IMR-90 (cell line): ENCODE data around the gene AUTS2. TPM values are rescaled to one million over a fixed set of nuclear protein-coding genes. Genes with fewer than 3 reads are reported as not detected.

Experiments used
- ATAC-seq: fragments of 200-7000 bp; cut with Tn5 transposase; 2 replicates; pipeline ENCODE4 v1.9.1; 2020; ENCODE audit warnings: low read depth, mild to moderate bottlenecking, moderate library complexity
- BruUV-seq: library from RNA; stranded (reverse); fragments of 400-500 nt; replicated peaks from 2 replicates; lab custom pipeline; 2021; lab: Mats Ljungman, UMichigan
- CTCF ChIA-PET: fragments of 300-600 bp; formaldehyde crosslinking; extraction: SDS; loops from one replicate; lab custom pipeline; 2021; ENCODE audit warnings: antibody characterized with exemption; lab: Yijun Ruan, JAX
- POLR2A ChIA-PET: fragments of 300-600 bp; sonication (Branson Sonifier 250); formaldehyde crosslinking; loops from one replicate; lab custom pipeline; 2022; ENCODE audit warnings: antibody characterized with exemption; ENCODE audit not compliant: unreplicated experiment; lab: Charles Lee
- DNase-seq: peaks from one replicate; pipeline ENCODE4 v3.0.0; 2013
- H2AFZ ChIP-seq: replicated peaks from 2 replicates; pipeline ENCODE3; 2013; ENCODE audit warnings: low read length, mild to moderate bottlenecking; ENCODE audit not compliant: poor library complexity
- H2AK5ac ChIP-seq: 2 replicates; pipeline ENCODE4 v1.6.1; 2013; ENCODE audit warnings: low read depth, low read length, inconsistent platforms
- H2AK9ac ChIP-seq: replicated peaks from 2 replicates; pipeline ENCODE3; 2013; ENCODE audit warnings: mild to moderate bottlenecking, low read depth, low read length, moderate library complexity; ENCODE audit not compliant: poor library complexity
- H2BK120ac ChIP-seq: 2 replicates; pipeline ENCODE4 v1.6.1; 2013; ENCODE audit warnings: low read depth, low read length, inconsistent platforms
- H2BK15ac ChIP-seq: 3 replicates; pipeline ENCODE4 v1.6.1; 2013; ENCODE audit warnings: low read depth, low read length, inconsistent platforms
- H2BK20ac ChIP-seq: 2 replicates; pipeline ENCODE4 v1.6.1; 2013; ENCODE audit warnings: low read depth, mild to moderate bottlenecking, inconsistent platforms, low read length, moderate library complexity
- H2BK5ac ChIP-seq: 2 replicates; pipeline ENCODE4 v1.6.1; 2013; ENCODE audit warnings: mild to moderate bottlenecking, low read depth, low read length, inconsistent platforms; ENCODE audit not compliant: poor library complexity, severe bottlenecking
- H3K14ac ChIP-seq: replicated peaks from 2 replicates; pipeline ENCODE4 v1.6.1; 2013; ENCODE audit warnings: low read depth, low read length, inconsistent platforms
- H3K18ac ChIP-seq: 2 replicates; pipeline ENCODE4 v1.6.1; 2013; ENCODE audit warnings: low read depth, low read length, control low read depth
- H3K23ac ChIP-seq: 2 replicates; pipeline ENCODE4 v1.6.1; 2013; ENCODE audit warnings: low read depth, low read length, inconsistent platforms
- H3K27ac ChIP-seq: 2 replicates; pipeline ENCODE4 v1.5.1; 2013; ENCODE audit warnings: mild to moderate bottlenecking, control low read depth, low read length; ENCODE audit not compliant: insufficient read depth
- H3K27me3 ChIP-seq: 2 replicates; pipeline ENCODE4 v1.6.1; 2013; ENCODE audit warnings: low read length; ENCODE audit not compliant: control insufficient read depth, insufficient read depth
- H3K36me3 ChIP-seq: 2 replicates; pipeline ENCODE4 v1.6.1; 2013; ENCODE audit warnings: low read length, mixed read lengths; ENCODE audit not compliant: control insufficient read depth, insufficient read depth
- H3K4ac ChIP-seq: 2 replicates; pipeline ENCODE4 v1.6.1; 2013; ENCODE audit warnings: low read depth, low read length, inconsistent platforms
- H3K4me1 ChIP-seq: 2 replicates; pipeline ENCODE4 v1.6.1; 2013; ENCODE audit warnings: low read length, mixed read lengths; ENCODE audit not compliant: control insufficient read depth, insufficient read depth
- H3K4me2 ChIP-seq: 2 replicates; pipeline ENCODE4 v1.6.1; 2013; ENCODE audit warnings: low read depth, mild to moderate bottlenecking, control low read depth, low read length, moderate library complexity
- H3K4me3 ChIP-seq: 2 replicates; pipeline ENCODE4 v1.5.1; 2013; ENCODE audit warnings: low read depth, mild to moderate bottlenecking, control low read depth, low read length, moderate library complexity; ENCODE audit not compliant: insufficient read depth
- H3K56ac ChIP-seq: 2 replicates; pipeline ENCODE4 v1.6.1; 2013; ENCODE audit warnings: low read length, inconsistent platforms; ENCODE audit not compliant: insufficient read depth; ENCODE audit errors: extremely low read depth
- H3K79me1 ChIP-seq, 2 experiments: 2 replicates each; pipeline ENCODE4 v1.6.1; 2013; ENCODE audit warnings: low read length in 2 of 2, inconsistent platforms in 1 of 2, low read depth in 1 of 2
- H3K9ac ChIP-seq: 2 replicates; pipeline ENCODE4 v1.6.1; 2013; ENCODE audit warnings: low read depth, low read length, control low read depth
- H3K9me1 ChIP-seq: 2 replicates; pipeline ENCODE4 v1.6.1; 2013; ENCODE audit warnings: low read length, inconsistent platforms; ENCODE audit not compliant: insufficient read depth
- H3K9me3 ChIP-seq: 2 replicates; pipeline ENCODE4 v1.6.1; 2013; ENCODE audit warnings: low read length; ENCODE audit not compliant: control insufficient read depth, insufficient read depth
- H4K20me1 ChIP-seq: 2 replicates; pipeline ENCODE4 v1.6.1; 2013; ENCODE audit warnings: low read length, inconsistent platforms; ENCODE audit not compliant: insufficient read depth
- H4K5ac ChIP-seq: 2 replicates; pipeline ENCODE4 v1.6.1; 2013; ENCODE audit warnings: mild to moderate bottlenecking, low read depth, low read length, control low read depth
- H4K8ac ChIP-seq, 2 experiments: 2 replicates each; pipeline ENCODE4 v1.6.1; 2013; ENCODE audit warnings: low read depth in 2 of 2, low read length in 2 of 2, control low read depth in 1 of 2, inconsistent platforms in 1 of 2
- H4K91ac ChIP-seq: 2 replicates; pipeline ENCODE4 v1.6.1; 2013; ENCODE audit warnings: low read depth, low read length, inconsistent platforms; ENCODE audit not compliant: insufficient read depth
- CEBPB ChIP-seq: IDR thresholded peaks from 2 replicates; pipeline ENCODE4 v1.6.1; 2012; ENCODE audit warnings: low read depth, low read length, improper control_type of control experiment
- CHD1 ChIP-seq: IDR thresholded peaks from 2 replicates; pipeline ENCODE4 v1.6.1; 2012; ENCODE audit warnings: low read depth, low read length, improper control_type of control experiment
- MAFK ChIP-seq: IDR thresholded peaks from 2 replicates; pipeline ENCODE4 v1.6.1; 2012; ENCODE audit warnings: low read depth, low read length, improper control_type of control experiment
- MAZ ChIP-seq: IDR thresholded peaks from 2 replicates; pipeline ENCODE4 v1.6.1; 2012; ENCODE audit warnings: low read depth, mild to moderate bottlenecking, low read length, improper control_type of control experiment, moderate library complexity, borderline replicate concordance
- NFE2L2 ChIP-seq: fragments of 150-350 bp; IDR thresholded peaks from 2 replicates; pipeline ENCODE4 v1.6.1; 2016; ENCODE audit warnings: low read depth, mild to moderate bottlenecking, low read length
- POLR2A ChIP-seq: IDR thresholded peaks from 2 replicates; pipeline ENCODE4 v1.6.1; 2012; ENCODE audit warnings: mild to moderate bottlenecking, low read depth, low read length
- RAD21 ChIP-seq: IDR thresholded peaks from 2 replicates; pipeline ENCODE4 v1.6.1; 2012; ENCODE audit warnings: low read length, improper control_type of control experiment
- RCOR1 ChIP-seq: IDR thresholded peaks from 2 replicates; pipeline ENCODE4 v1.6.1; 2012; ENCODE audit warnings: mild to moderate bottlenecking, low read length, improper control_type of control experiment; ENCODE audit not compliant: insufficient replicate concordance
- SMC3 ChIP-seq: fragments of 150-350 bp; IDR thresholded peaks from 2 replicates; pipeline ENCODE4 v1.6.1; 2016; ENCODE audit warnings: low read depth, mild to moderate bottlenecking, antibody characterized with exemption, low read length, moderate library complexity
- WGBS, 2 experiments: methylation state at CpG; one replicate each; pipeline versions ENCODE4 v1.1.5 to v1.1.7; 2013; ENCODE audit warnings: missing lambda C conversion rate in 2 of 2; ENCODE audit not compliant: insufficient read length in 1 of 2; ENCODE audit errors: extremely low coverage in 2 of 2; 5-methylcytosine and 5-hydroxymethylcytosine counted together
- dilution Hi-C: fragments of 300-500 bp; cut with HindIII; formaldehyde crosslinking; loops from one replicate; pipeline ENCODE4 v1.14.3; 2018; ENCODE audit warnings: low sequenced_read_pairs; ENCODE audit not compliant: unreplicated experiment
- in situ Hi-C: fragments of 300-500 bp; cut with MboI; formaldehyde crosslinking; loops from 3 replicates; pipeline ENCODE4 v1.14.3; 2019; ENCODE audit warnings: low sequenced_read_pairs, inconsistent platforms, mixed read lengths
- intact Hi-C: fragments of 100-400 bp; cut with micrococcal nuclease; formaldehyde crosslinking; loops from 2 replicates; pipeline ENCODE4 v1.10.0; 2022
- polyA plus RNA-seq, 3 experiments: library from polyadenylated mRNA; depleted of rRNA; stranded (reverse); fragments of >200 nt; gene quantifications; 2 replicates each; pipeline ENCODE4 v1.2.3, GENCODE V29; 2012; ENCODE audit warnings: low replicate concordance in 1 of 3
- total RNA-seq: library from RNA; depleted of rRNA; stranded (reverse); fragments of >200 nt; gene quantifications from 2 replicates; pipeline ENCODE4 v1.2.3, GENCODE V29; 2012
- TF ChIP-seq, protein P1 (sequence below): fragments of 150-350 bp; IDR thresholded peaks from 2 replicates; pipeline ENCODE4 v1.6.1; 2016; ENCODE audit warnings: low read depth, mild to moderate bottlenecking, low read length, moderate library complexity, borderline replicate concordance
- TF ChIP-seq, protein P2 (sequence below): fragments of 150-350 bp; IDR thresholded peaks from 2 replicates; pipeline ENCODE4 v1.6.1; 2017; ENCODE audit warnings: mild to moderate bottlenecking, antibody characterized with exemption, low read length, low read depth
- TF ChIP-seq, protein P3 (sequence below): conservative IDR thresholded peaks from 2 replicates; pipeline ENCODE4 v1.5.1; 2012; ENCODE audit warnings: mild to moderate bottlenecking, low read depth, low read length, improper control_type of control experiment

The AUTS2 gene
- total and polyA plus RNA-seq, 2 of the 4 experiments (the other 2 are of a cell fraction): 0.90 to 3.0 TPM

DNA sequence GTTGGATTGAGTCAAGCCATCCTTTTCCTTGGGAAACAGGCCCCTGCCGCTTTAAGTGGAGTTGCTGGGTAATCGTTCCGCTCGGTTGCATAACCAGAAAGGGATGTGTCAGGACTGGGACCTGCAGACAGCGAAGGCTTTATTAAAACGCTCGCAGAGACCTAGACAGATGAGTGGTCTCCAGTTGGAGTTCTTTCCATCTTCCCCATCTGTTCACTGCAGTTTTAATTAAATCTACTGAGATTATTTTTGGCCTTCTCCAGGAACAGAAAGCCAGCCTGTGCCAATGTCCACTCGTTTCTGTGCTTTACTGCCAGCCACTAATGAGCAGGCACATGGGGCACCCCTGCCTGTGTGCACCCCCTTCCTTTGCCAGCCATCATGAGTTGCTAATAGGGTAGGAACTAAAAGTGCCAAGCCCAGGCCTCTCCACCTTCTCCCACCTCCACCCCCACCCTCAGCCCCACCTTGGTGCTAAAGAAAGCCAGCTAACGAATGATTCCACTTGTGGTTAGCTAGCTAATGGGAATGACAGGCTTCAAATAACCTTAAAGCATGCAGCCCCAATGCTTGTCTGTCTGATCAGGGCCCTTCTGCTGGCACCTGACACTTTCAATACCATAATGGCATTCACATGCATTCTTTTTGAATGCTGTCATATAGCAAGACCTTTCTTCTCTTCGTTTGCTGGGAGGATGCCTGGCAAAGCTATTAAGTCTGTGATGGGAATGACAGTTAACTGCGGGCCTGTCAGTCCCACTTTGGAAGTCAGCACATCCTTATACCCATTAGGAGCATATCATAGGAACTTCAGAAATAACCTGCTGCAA is 976.9 kb downstream of the AUTS2 start:
- H4K8ac ChIP-seq: no peak overlapping the region
- no peak overlapping the region for H3K27ac ChIP-seq
- ChIA-PET POLR2A (no interaction called here), CTCF (no interaction called here)
- H3K9ac ChIP-seq: no peak overlapping the region
- DNase-seq: no peak
- no peaks in the 10 kb centered on the region for H3K9me3 ChIP-seq
- no peaks in the 10 kb centered on the region for H3K9me1 ChIP-seq
- no TSS peak for BruUV-seq
- no peak overlapping the region for H4K91ac ChIP-seq
- H4K5ac ChIP-seq: no peak overlapping the region
- no peaks in the 10 kb centered on the region for H3K27me3 ChIP-seq
- no peak overlapping the region for H2BK20ac ChIP-seq
- no peak overlapping the region for H2BK15ac ChIP-seq
- intact Hi-C loops (no loop called here), in situ Hi-C loops (no loop called here), dilution Hi-C loops (no loop called here)
- no peak overlapping the region for H3K4ac ChIP-seq
- no peaks in the 10 kb centered on the region for H3K36me3 ChIP-seq
- H3K79me1 ChIP-seq: no peaks in the 10 kb centered on the region
- no CpG with 5 or more reads among the region's 11 CpGs for WGBS, 2 experiments
- no peak overlapping the region for H3K56ac ChIP-seq
- no peaks in the 10 kb centered on the region for H4K20me1 ChIP-seq
- H3K4me3 ChIP-seq: no peak overlapping the region
- no peak overlapping the region for H2BK5ac ChIP-seq
- no peak overlapping the region for H2AFZ ChIP-seq
- no peak overlapping the region for H2AK9ac ChIP-seq
- no peaks in the 10 kb centered on the region for H3K4me1 ChIP-seq
- H2AK5ac ChIP-seq: no peak overlapping the region
- no peak overlapping the region for H3K4me2 ChIP-seq
- TF ChIP-seq, protein P1, sequence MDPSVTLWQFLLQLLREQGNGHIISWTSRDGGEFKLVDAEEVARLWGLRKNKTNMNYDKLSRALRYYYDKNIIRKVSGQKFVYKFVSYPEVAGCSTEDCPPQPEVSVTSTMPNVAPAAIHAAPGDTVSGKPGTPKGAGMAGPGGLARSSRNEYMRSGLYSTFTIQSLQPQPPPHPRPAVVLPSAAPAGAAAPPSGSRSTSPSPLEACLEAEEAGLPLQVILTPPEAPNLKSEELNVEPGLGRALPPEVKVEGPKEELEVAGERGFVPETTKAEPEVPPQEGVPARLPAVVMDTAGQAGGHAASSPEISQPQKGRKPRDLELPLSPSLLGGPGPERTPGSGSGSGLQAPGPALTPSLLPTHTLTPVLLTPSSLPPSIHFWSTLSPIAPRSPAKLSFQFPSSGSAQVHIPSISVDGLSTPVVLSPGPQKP: no peak
- TF ChIP-seq NFE2L2 (no peak), CHD1 (no peak), MAZ (no peak), RCOR1 (no peak), SMC3 (no peak), MAFK (no peak), CEBPB (no peak), RAD21 (no peak), POLR2A (no peak)
- TF ChIP-seq, protein P2, sequence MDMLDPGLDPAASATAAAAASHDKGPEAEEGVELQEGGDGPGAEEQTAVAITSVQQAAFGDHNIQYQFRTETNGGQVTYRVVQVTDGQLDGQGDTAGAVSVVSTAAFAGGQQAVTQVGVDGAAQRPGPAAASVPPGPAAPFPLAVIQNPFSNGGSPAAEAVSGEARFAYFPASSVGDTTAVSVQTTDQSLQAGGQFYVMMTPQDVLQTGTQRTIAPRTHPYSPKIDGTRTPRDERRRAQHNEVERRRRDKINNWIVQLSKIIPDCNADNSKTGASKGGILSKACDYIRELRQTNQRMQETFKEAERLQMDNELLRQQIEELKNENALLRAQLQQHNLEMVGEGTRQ: no peak
- TF ChIP-seq, protein P3, sequence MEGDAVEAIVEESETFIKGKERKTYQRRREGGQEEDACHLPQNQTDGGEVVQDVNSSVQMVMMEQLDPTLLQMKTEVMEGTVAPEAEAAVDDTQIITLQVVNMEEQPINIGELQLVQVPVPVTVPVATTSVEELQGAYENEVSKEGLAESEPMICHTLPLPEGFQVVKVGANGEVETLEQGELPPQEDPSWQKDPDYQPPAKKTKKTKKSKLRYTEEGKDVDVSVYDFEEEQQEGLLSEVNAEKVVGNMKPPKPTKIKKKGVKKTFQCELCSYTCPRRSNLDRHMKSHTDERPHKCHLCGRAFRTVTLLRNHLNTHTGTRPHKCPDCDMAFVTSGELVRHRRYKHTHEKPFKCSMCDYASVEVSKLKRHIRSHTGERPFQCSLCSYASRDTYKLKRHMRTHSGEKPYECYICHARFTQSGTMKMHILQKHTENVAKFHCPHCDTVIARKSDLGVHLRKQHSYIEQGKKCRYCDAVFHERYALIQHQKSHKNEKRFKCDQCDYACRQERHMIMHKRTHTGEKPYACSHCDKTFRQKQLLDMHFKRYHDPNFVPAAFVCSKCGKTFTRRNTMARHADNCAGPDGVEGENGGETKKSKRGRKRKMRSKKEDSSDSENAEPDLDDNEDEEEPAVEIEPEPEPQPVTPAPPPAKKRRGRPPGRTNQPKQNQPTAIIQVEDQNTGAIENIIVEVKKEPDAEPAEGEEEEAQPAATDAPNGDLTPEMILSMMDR: no peak
- no peak overlapping the region for H2BK120ac ChIP-seq
- no peak overlapping the region for H3K23ac ChIP-seq
- H3K14ac ChIP-seq: no peak overlapping the region
- ATAC-seq: no peak
- no peak overlapping the region for H3K18ac ChIP-seq
